Nephron (organoid): ENCODE data around the gene CREB5.
A peak's percentile ranks its signal among the peaks of the same experiment; 100 is the strongest.

Experiments used
- H3K27ac Mint-ChIP-seq, 3 experiments: 2 replicates each; pipeline ENCODE4 v1.8.0; 2020; ENCODE audit warnings: mixed read lengths in 3 of 3, mild to moderate bottlenecking in 2 of 3, moderate library complexity in 1 of 3
- H3K27me3 Mint-ChIP-seq: 2 replicates; pipeline ENCODE4 v1.8.0; 2021; ENCODE audit warnings: low read depth, mild to moderate bottlenecking, moderate library complexity, mixed read lengths
- H3K36me3 Mint-ChIP-seq: 2 replicates; pipeline ENCODE4 v1.8.0; 2020; ENCODE audit warnings: low read depth, mixed read lengths
- H3K4me1 Mint-ChIP-seq: 2 replicates; pipeline ENCODE4 v1.8.0; 2020; ENCODE audit warnings: mixed read lengths
- H3K4me3 Mint-ChIP-seq, 3 experiments: 2 replicates each; pipeline ENCODE4 v1.8.0; 2020; ENCODE audit warnings: mild to moderate bottlenecking in 3 of 3, mixed read lengths in 3 of 3, moderate library complexity in 2 of 3
- H3K9me3 Mint-ChIP-seq: 2 replicates; pipeline ENCODE4 v1.8.0; 2020; ENCODE audit warnings: mixed read lengths
- TF ChIP-seq, protein P1 (sequence below), 3 experiments: fragments of 200-600 bp; sonication (generic); IDR thresholded peaks; one replicate each; pipeline ENCODE4 v1.5.0; 2021; ENCODE audit warnings: antibody characterized with exemption in 3 of 3; ENCODE audit not compliant: unreplicated experiment in 3 of 3

The CREB5 gene

DNA sequence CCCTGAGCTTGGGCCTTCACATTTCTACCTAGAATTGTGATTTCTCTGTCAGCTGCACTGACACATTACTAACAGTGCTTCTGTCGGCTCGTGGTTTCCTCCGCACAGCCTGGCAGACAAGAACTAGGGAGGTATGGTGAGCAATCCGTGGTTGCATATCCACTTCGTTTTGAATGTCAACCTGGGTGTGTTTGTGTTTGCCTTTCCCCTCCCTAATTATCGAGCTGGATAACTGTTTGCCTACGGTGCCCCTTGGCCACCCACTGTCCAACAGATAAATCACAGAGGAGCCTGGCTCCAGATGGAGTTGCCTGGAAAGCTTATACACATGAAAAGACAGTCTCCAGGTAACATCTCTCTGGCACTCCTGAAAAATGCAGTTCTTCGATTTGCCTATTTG lies 317.0 kb downstream of the CREB5 start:
- TF ChIP-seq, protein P1, sequence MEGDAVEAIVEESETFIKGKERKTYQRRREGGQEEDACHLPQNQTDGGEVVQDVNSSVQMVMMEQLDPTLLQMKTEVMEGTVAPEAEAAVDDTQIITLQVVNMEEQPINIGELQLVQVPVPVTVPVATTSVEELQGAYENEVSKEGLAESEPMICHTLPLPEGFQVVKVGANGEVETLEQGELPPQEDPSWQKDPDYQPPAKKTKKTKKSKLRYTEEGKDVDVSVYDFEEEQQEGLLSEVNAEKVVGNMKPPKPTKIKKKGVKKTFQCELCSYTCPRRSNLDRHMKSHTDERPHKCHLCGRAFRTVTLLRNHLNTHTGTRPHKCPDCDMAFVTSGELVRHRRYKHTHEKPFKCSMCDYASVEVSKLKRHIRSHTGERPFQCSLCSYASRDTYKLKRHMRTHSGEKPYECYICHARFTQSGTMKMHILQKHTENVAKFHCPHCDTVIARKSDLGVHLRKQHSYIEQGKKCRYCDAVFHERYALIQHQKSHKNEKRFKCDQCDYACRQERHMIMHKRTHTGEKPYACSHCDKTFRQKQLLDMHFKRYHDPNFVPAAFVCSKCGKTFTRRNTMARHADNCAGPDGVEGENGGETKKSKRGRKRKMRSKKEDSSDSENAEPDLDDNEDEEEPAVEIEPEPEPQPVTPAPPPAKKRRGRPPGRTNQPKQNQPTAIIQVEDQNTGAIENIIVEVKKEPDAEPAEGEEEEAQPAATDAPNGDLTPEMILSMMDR (IDR thresholded peaks at IDR 0.05; ENCODE audit: unreplicated experiment in 3 of 3) = no peak
- no peaks in the 10 kb centered on the region for H3K9me3 Mint-ChIP-seq
- no peak overlapping the region for H3K27ac Mint-ChIP-seq
- peaks cover 5% of the 10 kb centered on the region for H3K36me3 Mint-ChIP-seq
- H3K4me3 Mint-ChIP-seq = no peak overlapping the region
- peaks cover 25% of the 10 kb centered on the region for H3K4me1 Mint-ChIP-seq
- H3K27me3 Mint-ChIP-seq = peaks cover 15% of the 10 kb centered on the region

DNA sequence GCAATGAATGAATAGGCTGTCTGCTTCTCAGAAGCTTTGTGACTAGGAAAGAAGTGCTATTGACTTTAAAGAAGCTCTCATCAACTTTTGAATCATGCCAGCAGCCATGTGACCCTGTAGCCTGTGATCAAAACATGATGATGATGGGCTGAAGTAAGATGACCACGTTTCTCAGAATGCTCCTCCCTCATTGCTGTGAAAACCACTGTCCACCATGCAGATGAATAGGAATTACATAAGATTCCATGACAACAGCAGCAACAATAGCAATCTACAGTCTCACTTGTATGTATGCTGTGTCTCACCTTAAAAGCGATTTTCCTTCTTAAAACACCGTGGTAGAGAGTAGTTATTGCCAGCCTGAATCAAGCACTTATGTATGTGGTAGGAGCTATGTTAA lies 317.4 kb downstream of the CREB5 start:
- no peak overlapping the region for H3K4me3 Mint-ChIP-seq
- H3K9me3 Mint-ChIP-seq = no peaks in the 10 kb centered on the region
- no peak overlapping the region for H3K27ac Mint-ChIP-seq
- TF ChIP-seq, protein P1 (IDR thresholded peaks at IDR 0.05; ENCODE audit: unreplicated experiment in 3 of 3) = no peak
- H3K27me3 Mint-ChIP-seq = peaks cover 15% of the 10 kb centered on the region
- H3K4me1 Mint-ChIP-seq = peaks cover 25% of the 10 kb centered on the region
- peaks cover 4% of the 10 kb centered on the region for H3K36me3 Mint-ChIP-seq

DNA sequence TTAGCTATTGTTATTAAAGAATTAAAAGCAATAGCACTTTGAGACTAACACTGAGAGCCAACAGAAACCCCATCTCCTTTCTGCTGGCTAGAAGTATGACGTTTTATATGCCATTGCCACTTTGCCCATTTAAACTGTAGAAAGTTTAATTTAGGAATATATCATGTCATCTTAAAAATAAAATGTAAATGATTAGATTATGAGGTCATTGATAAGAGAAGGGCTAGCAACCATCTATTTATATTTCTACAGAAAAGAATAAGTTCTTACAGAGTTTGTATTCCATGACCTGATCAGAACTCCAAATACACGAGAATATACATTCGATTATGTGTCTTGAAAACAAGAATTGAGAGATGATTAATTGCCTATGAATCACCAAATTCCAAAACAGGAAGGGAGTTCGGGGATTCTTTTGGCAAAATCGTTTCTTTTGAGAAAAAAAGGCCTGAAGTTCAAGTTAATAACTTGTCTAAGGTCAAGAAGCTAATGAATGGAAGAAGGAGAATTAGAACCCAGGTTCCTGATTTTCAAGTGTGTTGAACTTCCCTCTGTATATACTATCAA lies 318.9 kb downstream of the CREB5 start:
- H3K27me3 Mint-ChIP-seq = peaks cover 11% of the 10 kb centered on the region

DNA sequence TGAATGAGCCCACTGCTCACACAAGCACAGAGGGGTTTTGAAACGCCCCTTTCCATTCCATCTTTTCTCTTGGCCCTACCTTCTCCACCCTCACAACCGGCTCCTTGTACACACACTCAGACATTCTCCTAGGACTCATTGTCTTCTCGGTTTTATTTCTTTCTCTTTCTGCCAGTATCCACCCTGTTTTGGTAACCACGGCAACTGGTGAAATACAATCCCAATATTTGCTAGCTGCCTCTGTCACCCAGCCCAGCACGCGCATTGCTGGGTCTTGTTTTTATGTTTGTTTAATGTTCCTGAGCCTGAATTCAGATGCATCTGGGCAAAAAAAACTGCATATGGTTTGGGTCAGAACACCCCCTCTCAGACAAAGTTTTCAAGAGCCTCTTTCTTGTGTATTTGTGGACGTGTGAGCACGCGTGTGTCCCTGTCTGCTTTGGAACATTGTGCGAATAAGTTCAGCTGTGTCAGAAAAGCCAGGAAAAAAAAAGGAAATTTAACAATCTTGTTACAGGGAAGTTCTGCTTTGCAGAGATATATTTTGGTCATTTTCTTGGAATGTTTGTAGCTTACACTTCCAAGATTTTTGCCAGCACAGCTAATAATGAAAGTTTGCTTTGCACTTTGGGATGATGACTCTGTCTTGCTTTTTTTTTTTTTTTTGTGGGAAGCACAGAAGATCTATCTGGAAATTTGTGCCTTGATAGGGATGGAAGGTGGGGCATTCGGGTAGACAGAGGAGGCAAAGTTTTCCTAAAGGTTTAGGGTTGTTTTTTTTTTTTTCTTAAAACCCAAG lies 320.0 kb downstream of the CREB5 start:
- Mint-ChIP-seq H3K36me3 (peaks cover 2% of the 10 kb centered on the region), H3K27me3 (peaks cover 8% of the 10 kb centered on the region), H3K4me3 (no peak overlapping the region), H3K27ac (peak overlapping the region in 2 of 3 experiments; percentile 43 to 86), H3K9me3 (no peaks in the 10 kb centered on the region), H3K4me1 (peaks cover 15% of the 10 kb centered on the region)
- TF ChIP-seq, protein P1 (IDR thresholded peaks at IDR 0.05; ENCODE audit: unreplicated experiment in 3 of 3) = no peak

More for the DNA sequence above, 318.9 kb downstream of the CREB5 start:
- H3K4me1 Mint-ChIP-seq = peaks cover 24% of the 10 kb centered on the region
- peaks cover 4% of the 10 kb centered on the region for H3K36me3 Mint-ChIP-seq
- H3K27ac Mint-ChIP-seq = no peak overlapping the region
- TF ChIP-seq, protein P1 (IDR thresholded peaks at IDR 0.05; ENCODE audit: unreplicated experiment in 3 of 3) = no peak
- H3K4me3 Mint-ChIP-seq = no peak overlapping the region
- no peaks in the 10 kb centered on the region for H3K9me3 Mint-ChIP-seq

DNA sequence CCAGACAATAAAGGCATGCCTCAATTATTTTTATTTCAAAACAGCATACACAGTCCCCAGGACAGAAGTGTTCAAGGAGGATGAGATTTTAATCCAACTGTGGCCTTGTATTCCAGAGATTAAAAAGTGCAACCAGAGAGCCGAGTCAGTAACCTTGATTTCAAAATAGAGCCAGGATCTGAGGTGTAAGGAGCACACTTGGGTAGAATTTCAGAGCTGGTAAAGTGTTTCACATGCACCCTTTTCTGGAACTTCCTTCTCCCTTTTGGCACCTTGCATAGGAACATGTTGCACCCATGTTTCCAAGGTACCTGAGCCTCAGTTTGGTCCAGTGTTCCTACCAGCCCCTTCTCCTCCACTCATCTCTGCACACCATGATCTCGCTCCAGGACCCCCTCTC lies 320.7 kb downstream of the CREB5 start:
- Mint-ChIP-seq H3K4me1 (peaks cover 13% of the 10 kb centered on the region), H3K27ac (peak overlapping the region in 2 of 3 experiments; percentile 43 to 52), H3K4me3 (no peak overlapping the region), H3K9me3 (no peaks in the 10 kb centered on the region), H3K36me3 (no peaks in the 10 kb centered on the region), H3K27me3 (peaks cover 5% of the 10 kb centered on the region)
- TF ChIP-seq, protein P1 (IDR thresholded peaks at IDR 0.05; ENCODE audit: unreplicated experiment in 3 of 3) = no peak
